Keratinocyte (primary cell): ENCODE results near the gene FTO. TPM values are rescaled to one million over a fixed set of nuclear protein-coding genes. Genes with fewer than 3 reads are reported as not detected.

Experiments used
- DNase-seq: peaks from one replicate; pipeline ENCODE4 v3.0.0-alpha.2; 2011; ENCODE audit warnings: low read depth, missing footprints, low spot score
- FAIRE-seq: peaks from 2 replicates; lab custom pipeline; 2011; peaks lifted over from hg19 to GRCh38; lab: Jason Lieb, UNC
- H2AFZ ChIP-seq: 2 replicates; pipeline ENCODE4 v1.6.0; 2012; ENCODE audit warnings: low read length, control low read depth, inconsistent platforms; ENCODE audit not compliant: control insufficient read depth
- H3K27ac ChIP-seq: 2 replicates; pipeline ENCODE4 v1.5.1; 2011; ENCODE audit warnings: low read length; ENCODE audit not compliant: control insufficient read depth, insufficient read depth
- H3K27me3 ChIP-seq: 3 replicates; pipeline ENCODE4 v1.6.0; 2011; ENCODE audit warnings: low read length; ENCODE audit not compliant: control insufficient read depth, insufficient read depth; ENCODE audit errors: extremely low read depth
- H3K36me3 ChIP-seq, 2 experiments: 2 replicates in 1 of 2; 3 replicates in 1 of 2; pipeline ENCODE4 v1.5.1; 2011; ENCODE audit warnings: low read length in 2 of 2, mild to moderate bottlenecking in 1 of 2; ENCODE audit not compliant: control insufficient read depth in 2 of 2, insufficient read depth in 2 of 2; ENCODE audit errors: extremely low read depth in 1 of 2
- H3K4me1 ChIP-seq: 3 replicates; pipeline ENCODE4 v1.5.1; 2011; ENCODE audit warnings: low read length; ENCODE audit not compliant: control insufficient read depth, insufficient read depth; ENCODE audit errors: extremely low read depth
- H3K4me2 ChIP-seq: 3 replicates; pipeline ENCODE4 v1.6.0; 2011; ENCODE audit warnings: low read depth, low read length; ENCODE audit not compliant: control insufficient read depth, insufficient read depth; ENCODE audit errors: extremely low read depth
- H3K4me3 ChIP-seq, 3 experiments: fragments of 200-600 bp in 1 of 3; sonication (generic) in 1 of 3; 2 replicates in 2 of 3; 3 replicates in 1 of 3; pipeline ENCODE4 v1.5.1; 2011 to 2016; ENCODE audit warnings: low read length in 3 of 3, mild to moderate bottlenecking in 3 of 3, control low read depth in 2 of 3, inconsistent platforms in 1 of 3, low read depth in 1 of 3, mixed read lengths in 1 of 3, mixed run types in 1 of 3, moderate library complexity in 1 of 3; ENCODE audit not compliant: control insufficient read depth in 2 of 3, insufficient read depth in 2 of 3; ENCODE audit errors: extremely low read depth in 1 of 3
- H3K79me2 ChIP-seq: 2 replicates; pipeline ENCODE4 v1.6.0; 2012; ENCODE audit warnings: low read length; ENCODE audit not compliant: control insufficient read depth, insufficient read depth
- H3K9ac ChIP-seq: 3 replicates; pipeline ENCODE4 v1.6.0; 2011; ENCODE audit warnings: low read length; ENCODE audit not compliant: control insufficient read depth, insufficient read depth; ENCODE audit errors: extremely low read depth
- H3K9me1 ChIP-seq: 3 replicates; pipeline ENCODE4 v1.6.0; 2011; ENCODE audit warnings: low read length; ENCODE audit not compliant: control insufficient read depth, insufficient read depth; ENCODE audit errors: extremely low read depth
- H3K9me3 ChIP-seq: 2 replicates; pipeline ENCODE4 v1.5.1; 2012; ENCODE audit warnings: low read depth, low read length; ENCODE audit not compliant: control insufficient read depth
- H4K20me1 ChIP-seq: 3 replicates; pipeline ENCODE4 v1.6.0; 2011; ENCODE audit warnings: low read length; ENCODE audit not compliant: control insufficient read depth, insufficient read depth; ENCODE audit errors: extremely low read depth
- CTCF ChIP-seq, 3 experiments: IDR thresholded peaks in 1 of 3; conservative IDR thresholded peaks in 1 of 3; optimal IDR thresholded peaks in 1 of 3; 2 replicates in 2 of 3; 3 replicates in 1 of 3; pipeline versions ENCODE3 to v1.5.1; 2011; ENCODE audit warnings: low read length in 3 of 3, mild to moderate bottlenecking in 3 of 3, moderate library complexity in 2 of 3, control low read depth in 1 of 3, inconsistent platforms in 1 of 3; ENCODE audit not compliant: insufficient read depth in 2 of 3; ENCODE audit errors: extremely low read depth in 1 of 3
- EZH2 ChIP-seq: IDR thresholded peaks from one replicate; pipeline ENCODE4 v1.6.1; 2012; ENCODE audit warnings: inconsistent platforms, mild to moderate bottlenecking, low read length, moderate library complexity
- dilution Hi-C: fragments of 300-500 bp; cut with MboI; formaldehyde crosslinking; loops from one replicate; pipeline ENCODE4 v1.7.0; 2020; ENCODE audit warnings: low sequenced_read_pairs; ENCODE audit not compliant: extremely low pct_ligation_motif_present
- polyA plus RNA-seq, 5 experiments: library from polyadenylated mRNA; depleted of rRNA in 3 of 5; stranded (reverse) in 3 of 5; stranded (forward) in 1 of 5; unstranded in 1 of 5; fragments of >200 nt; gene quantifications; 1 replicate in 1 of 5; 2 replicates in 3 of 5; 3 replicates in 1 of 5; pipeline versions ENCODE4 v1.2.1 to v1.2.3, GENCODE V29; 2011 to 2012; ENCODE audit warnings: missing spikeins in 2 of 5, low read depth in 1 of 5, low replicate concordance in 1 of 5

FTO gene
- polyA plus RNA-seq, 1 donor (not counting 4 experiments of a cell fraction or from before 2014, with no cell fraction given) = 56.4 TPM

DNA sequence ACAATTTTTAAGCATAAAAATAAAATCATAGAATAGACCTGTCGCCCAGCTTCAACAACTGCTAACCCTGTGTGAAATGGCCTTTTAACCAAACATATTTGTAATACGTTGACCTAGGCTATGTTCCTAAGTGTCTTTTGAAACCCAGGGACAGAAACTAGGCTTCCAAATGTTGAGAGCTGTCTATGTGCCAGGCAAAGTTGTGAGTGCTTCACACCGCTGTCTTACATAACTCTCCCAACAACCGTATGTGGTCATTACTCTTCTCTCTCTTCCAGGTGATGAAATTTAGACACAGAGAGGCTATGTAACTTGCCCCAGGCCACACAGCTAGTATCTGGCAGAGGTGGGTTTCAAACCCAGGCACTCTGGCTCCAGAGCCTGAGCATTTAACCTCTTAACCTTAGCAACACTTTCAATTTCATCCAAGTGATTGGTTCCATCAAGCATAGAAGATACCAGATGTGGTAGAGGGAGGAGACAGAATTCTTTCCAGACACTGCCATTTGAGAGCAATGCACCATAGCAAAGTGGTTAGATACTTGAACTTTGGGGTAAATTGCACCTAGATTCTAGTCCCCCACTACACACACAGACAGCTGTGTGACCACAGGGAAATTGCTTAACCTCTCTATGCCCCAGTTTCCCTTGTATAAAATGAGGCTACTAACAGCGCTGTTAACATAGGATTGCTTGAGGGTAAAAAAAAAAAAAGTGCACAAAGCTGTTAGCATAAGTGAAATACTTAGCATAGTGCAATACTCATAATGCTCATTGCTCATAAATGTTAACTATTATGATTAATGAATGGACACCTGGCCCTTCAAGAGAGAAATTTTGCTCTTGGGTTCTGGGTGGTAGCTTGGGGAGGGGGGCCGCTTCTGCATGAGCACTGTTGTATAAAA, 422.0 kb downstream of the FTO start:
- Histone ChIP-seq H3K27me3 (no peaks in the 10 kb centered on the region), H3K9me1 (no peaks in the 10 kb centered on the region), H3K4me1 (no peaks in the 10 kb centered on the region), H3K9ac (no peak overlapping the region), H3K79me2 (no peaks in the 10 kb centered on the region), H3K4me3 (no peak overlapping the region), H4K20me1 (no peaks in the 10 kb centered on the region), H3K27ac (no peak overlapping the region), H3K4me2 (no peak overlapping the region), H3K9me3 (no peaks in the 10 kb centered on the region), H2AFZ (no peak overlapping the region), H3K36me3 (no peaks in the 10 kb centered on the region)
- FAIRE-seq (no peak), DNase-seq (no peak)
- TF ChIP-seq EZH2 (no peak), CTCF (optimal IDR thresholded peaks at IDR 0.05 in 1 of 3, IDR thresholded peaks at IDR 0.05 in 1 of 3, conservative IDR thresholded peaks at IDR 0.05 in 1 of 3; ENCODE audit: extremely low read depth in 1 of 3, insufficient read depth in 2 of 3, low read length in 3 of 3) (no peak)
- dilution Hi-C loops = no loop called here

DNA sequence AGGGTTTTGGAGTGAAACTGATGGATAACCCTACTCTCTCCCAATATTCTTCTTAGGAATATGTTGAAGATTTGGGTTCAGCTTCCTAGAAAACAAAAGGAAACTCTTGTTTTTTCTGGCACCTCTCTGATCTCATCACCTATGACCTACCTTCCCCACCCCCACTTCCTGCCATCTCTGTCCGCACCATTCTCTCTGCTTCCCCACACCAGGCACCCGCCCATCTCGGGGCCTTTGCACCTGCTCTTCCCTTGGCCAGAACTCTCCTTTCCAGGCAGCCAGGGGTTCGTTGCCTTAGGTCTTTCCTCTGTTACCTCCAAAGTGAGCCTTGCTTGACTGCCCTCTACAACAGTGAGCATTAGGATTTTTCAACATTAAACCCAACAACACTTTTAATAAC, 423.0 kb downstream of the FTO start:
- Histone ChIP-seq H3K9me3 (no peaks in the 10 kb centered on the region), H2AFZ (no peak overlapping the region), H3K27me3 (no peaks in the 10 kb centered on the region), H3K4me3 (no peak overlapping the region), H3K79me2 (no peaks in the 10 kb centered on the region), H3K36me3 (no peaks in the 10 kb centered on the region), H4K20me1 (no peaks in the 10 kb centered on the region), H3K4me1 (no peaks in the 10 kb centered on the region), H3K9ac (no peak overlapping the region), H3K4me2 (no peak overlapping the region), H3K27ac (no peak overlapping the region), H3K9me1 (no peaks in the 10 kb centered on the region)
- no peak for DNase-seq
- no peak for FAIRE-seq
- dilution Hi-C loops = no loop called here
- no peak for TF ChIP-seq CTCF (optimal IDR thresholded peaks at IDR 0.05 in 1 of 3, IDR thresholded peaks at IDR 0.05 in 1 of 3, conservative IDR thresholded peaks at IDR 0.05 in 1 of 3; ENCODE audit: extremely low read depth in 1 of 3, insufficient read depth in 2 of 3, low read length in 3 of 3)
- no peak for TF ChIP-seq EZH2
